ENCODE data around the gene GPR132.

The GPR132 gene

GRCh38 chr14:105015905-105016304 lies 49.3 kb downstream of the GPR132 start:
- DNase-seq, result no peak

- no peak for DNase-seq
Observed at GRCh38 chr14:105015242-105015641, 50.0 kb downstream of the GPR132 start.

GRCh38 chr14:105014631-105015030 lies 50.6 kb downstream of the GPR132 start:
- DNase-seq, result no peak

- no peak for DNase-seq
Observed at GRCh38 chr14:105014032-105014431, 51.2 kb downstream of the GPR132 start.

GRCh38 chr14:105013150-105013785 lies 52.0 kb downstream of the GPR132 start:
- no peak for DNase-seq

GRCh38 chr14:105012171-105012985 lies 52.9 kb downstream of the GPR132 start:
- no peak for DNase-seq

- no peak for DNase-seq
Observed at GRCh38 chr14:105011312-105011990, 53.8 kb downstream of the GPR132 start.

GRCh38 chr14:105010891-105011291 lies 54.3 kb downstream of the GPR132 start:
- DNase-seq, result no peak

- no peak for DNase-seq
Observed at GRCh38 chr14:105010106-105010505, 55.1 kb downstream of the GPR132 start.

GRCh38 chr14:105007593-105008264 lies 57.5 kb downstream of the GPR132 start:
- no peak for DNase-seq

- DNase-seq, result no peak
Observed at GRCh38 chr14:105006831-105007592, 58.2 kb downstream of the GPR132 start.

GRCh38 chr14:105005929-105006830 lies 59.0 kb downstream of the GPR132 start:
- no peak for DNase-seq

GRCh38 chr14:105005329-105005928 lies 59.8 kb downstream of the GPR132 start:
- DNase-seq, result no peak

Measured in NCI-H2107 (cell line).